SKM-1 treated with dmso at 0.1 percent for 144 hours (cell line): ENCODE data around the gene DOCK11.
A peak's percentile ranks its signal among the peaks of the same experiment; 100 is the strongest.

Experiments used
- DNase-seq: peaks from one replicate; lab custom pipeline; 2025; ENCODE audit not compliant: unreplicated experiment; lab: John Stamatoyannopoulos, UW

The DOCK11 gene

GRCh38 chrX:118499295-118499694 is 3.7 kb downstream of the DOCK11 start:
- no peak for DNase-seq

GRCh38 chrX:118502161-118502789 is 6.7 kb downstream of the DOCK11 start:
- peak; percentile 79 for DNase-seq

GRCh38 chrX:118503260-118504041 is 7.8 kb downstream of the DOCK11 start:
- peak; percentile 57 for DNase-seq

GRCh38 chrX:118504581-118504980 is 9.0 kb downstream of the DOCK11 start:
- DNase-seq, result no peak

GRCh38 chrX:118506805-118507480 is 11.3 kb downstream of the DOCK11 start:
- DNase-seq, result no peak

GRCh38 chrX:118507766-118508165 is 12.2 kb downstream of the DOCK11 start:
- DNase-seq, result no peak

- no peak for DNase-seq
Observed at GRCh38 chrX:118508221-118508620, 12.6 kb downstream of the DOCK11 start.

- DNase-seq, result no peak
Observed at GRCh38 chrX:118508635-118509034, 13.0 kb downstream of the DOCK11 start.

GRCh38 chrX:118510111-118510510 is 14.5 kb downstream of the DOCK11 start:
- peak; percentile 5 for DNase-seq

GRCh38 chrX:118513120-118513898 is 17.7 kb downstream of the DOCK11 start:
- DNase-seq, result no peak

- DNase-seq, result no peak
Observed at GRCh38 chrX:118519411-118520215, 24.0 kb downstream of the DOCK11 start.

- no peak for DNase-seq
Observed at GRCh38 chrX:118520216-118521206, 24.9 kb downstream of the DOCK11 start.

- DNase-seq, result no peak
Observed at GRCh38 chrX:118521435-118521834, 25.8 kb downstream of the DOCK11 start.

- no peak for DNase-seq
Observed at GRCh38 chrX:118522230-118522926, 26.8 kb downstream of the DOCK11 start.

GRCh38 chrX:118523920-118524319 is 28.3 kb downstream of the DOCK11 start:
- no peak for DNase-seq

- no peak for DNase-seq
Observed at GRCh38 chrX:118524344-118524743, 28.7 kb downstream of the DOCK11 start.

GRCh38 chrX:118525174-118525730 is 29.6 kb downstream of the DOCK11 start:
- DNase-seq, result no peak

- DNase-seq, result no peak
Observed at GRCh38 chrX:118526149-118526548, 30.5 kb downstream of the DOCK11 start.
